ENCODE results near the gene MPEG1.

The MPEG1 gene

GRCh38 chr11:59187587-59187986 lies 25.1 kb downstream of the MPEG1 start:
- no peak for DNase-seq

- no peak for DNase-seq
These were observed 25.7 kb downstream of the MPEG1 start for GRCh38 chr11:59187035-59187434.

GRCh38 chr11:59186130-59186594 lies 26.6 kb downstream of the MPEG1 start:
- peak; percentile 67 to 73 for DNase-seq

GRCh38 chr11:59185386-59185945 lies 27.3 kb downstream of the MPEG1 start:
- DNase-seq, result no peak

- no peak for DNase-seq
These were observed 27.9 kb downstream of the MPEG1 start for GRCh38 chr11:59184691-59185339.

- DNase-seq, result no peak
These were observed 29.0 kb downstream of the MPEG1 start for GRCh38 chr11:59183771-59184170.

GRCh38 chr11:59182457-59183151 lies 30.1 kb downstream of the MPEG1 start:
- DNase-seq, result no peak

- no peak for DNase-seq
These were observed 30.8 kb downstream of the MPEG1 start for GRCh38 chr11:59181746-59182456.

- DNase-seq, result no peak
These were observed 31.8 kb downstream of the MPEG1 start for GRCh38 chr11:59180907-59181306.

- no peak for DNase-seq
These were observed 32.5 kb downstream of the MPEG1 start for GRCh38 chr11:59180168-59180776.

GRCh38 chr11:59179121-59179520 lies 33.6 kb downstream of the MPEG1 start:
- no peak for DNase-seq

- DNase-seq, result no peak
These were observed 34.3 kb downstream of the MPEG1 start for GRCh38 chr11:59178402-59178801.

- DNase-seq, result no peak
These were observed 36.4 kb downstream of the MPEG1 start for GRCh38 chr11:59176330-59176729.

GRCh38 chr11:59175091-59175501 lies 37.6 kb downstream of the MPEG1 start:
- DNase-seq, result no peak

GRCh38 chr11:59174664-59175033 lies 38.1 kb downstream of the MPEG1 start:
- DNase-seq, result peak in 1 of 2 experiments; percentile 36

- DNase-seq, result no peak
These were observed 38.6 kb downstream of the MPEG1 start for GRCh38 chr11:59173964-59174663.

GRCh38 chr11:59173080-59173963 lies 39.4 kb downstream of the MPEG1 start:
- DNase-seq, result peak; percentile 41 to 42

GRCh38 chr11:59172345-59173079 lies 40.2 kb downstream of the MPEG1 start:
- peak in 1 of 2 experiments; percentile 32 for DNase-seq

GRCh38 chr11:59171508-59172322 lies 41.0 kb downstream of the MPEG1 start, which contains the start of gene DTX4:
DTX4 (plus strand) TSS chr11:59172132; CDS start chr11:59172596, 464 bp downstream.
- peak; percentile 93 to 94 for DNase-seq

- no peak for DNase-seq
These were observed 48.7 kb downstream of the MPEG1 start for GRCh38 chr11:59164028-59164427.
